Trophoblast cell (in vitro differentiated cells and primary cell): ENCODE results near the gene ADTRP.
A peak's percentile ranks its signal among the peaks of the same experiment; 100 is the strongest.

ENCODE experiments used
- DNase-seq, 2 donors: peaks; one replicate each; pipeline ENCODE4 v3.0.0-alpha.2; 2016
- H2AFZ ChIP-seq: 2 replicates; pipeline ENCODE4 v1.6.1; 2013; ENCODE audit warnings: low read length, moderate library complexity, mild to moderate bottlenecking; ENCODE audit not compliant: insufficient read depth, poor library complexity
- H2AK5ac ChIP-seq: 2 replicates; pipeline ENCODE4 v1.6.1; 2013; ENCODE audit warnings: mild to moderate bottlenecking, low read length
- H2BK120ac ChIP-seq: 2 replicates; pipeline ENCODE4 v1.6.1; 2013; ENCODE audit warnings: low read length, mild to moderate bottlenecking, moderate library complexity; ENCODE audit not compliant: insufficient read depth, poor library complexity
- H2BK12ac ChIP-seq: 2 replicates; pipeline ENCODE4 v1.6.1; 2013; ENCODE audit warnings: mild to moderate bottlenecking, low read length, moderate library complexity
- H2BK5ac ChIP-seq: 2 replicates; pipeline ENCODE4 v1.6.1; 2013; ENCODE audit warnings: low read length, low read depth, moderate library complexity, mild to moderate bottlenecking; ENCODE audit not compliant: poor library complexity
- H3K14ac ChIP-seq: 2 replicates; pipeline ENCODE4 v1.6.1; 2013; ENCODE audit warnings: mild to moderate bottlenecking, low read length
- H3K18ac ChIP-seq: 2 replicates; pipeline ENCODE4 v1.6.1; 2013; ENCODE audit warnings: mild to moderate bottlenecking, low read length
- H3K23ac ChIP-seq: 2 replicates; pipeline ENCODE4 v1.6.1; 2013; ENCODE audit warnings: low read length
- H3K27ac ChIP-seq: 2 replicates; pipeline ENCODE4 v1.5.1; 2013; ENCODE audit warnings: low read depth, mild to moderate bottlenecking, inconsistent platforms, low read length, moderate library complexity
- H3K27me3 ChIP-seq: 2 replicates; pipeline ENCODE4 v1.6.1; 2013; ENCODE audit warnings: inconsistent platforms, mild to moderate bottlenecking, low read length, moderate library complexity; ENCODE audit not compliant: insufficient read depth
- H3K36me3 ChIP-seq, 2 experiments: 1 replicate in 1 of 2; 2 replicates in 1 of 2; pipeline ENCODE4 v1.6.1; 2013; ENCODE audit warnings: low read length in 2 of 2, mild to moderate bottlenecking in 2 of 2, moderate library complexity in 1 of 2; ENCODE audit not compliant: insufficient read depth in 2 of 2, control insufficient read depth in 1 of 2
- H3K4ac ChIP-seq: 2 replicates; pipeline ENCODE4 v1.6.1; 2013; ENCODE audit warnings: low read depth, mild to moderate bottlenecking, low read length, moderate library complexity
- H3K4me1 ChIP-seq, 2 experiments: 1 replicate in 1 of 2; 2 replicates in 1 of 2; pipeline ENCODE4 v1.6.1; 2013; ENCODE audit warnings: low read length in 2 of 2, mild to moderate bottlenecking in 2 of 2, moderate library complexity in 1 of 2; ENCODE audit not compliant: insufficient read depth in 2 of 2, control insufficient read depth in 1 of 2
- H3K4me2 ChIP-seq: 2 replicates; pipeline ENCODE4 v1.6.1; 2013; ENCODE audit warnings: inconsistent platforms, mild to moderate bottlenecking, low read length, moderate library complexity
- H3K4me3 ChIP-seq: 2 replicates; pipeline ENCODE4 v1.5.1; 2013; ENCODE audit warnings: mild to moderate bottlenecking, low read depth, low read length, inconsistent platforms
- H3K79me1 ChIP-seq: one replicate; pipeline ENCODE4 v1.6.1; 2013; ENCODE audit warnings: low read length
- H3K79me2 ChIP-seq: 2 replicates; pipeline ENCODE4 v1.6.1; 2013; ENCODE audit warnings: low read length, mild to moderate bottlenecking; ENCODE audit not compliant: control insufficient read depth, insufficient read depth, poor library complexity
- H3K9ac ChIP-seq: 2 replicates; pipeline ENCODE4 v1.6.1; 2013; ENCODE audit warnings: mild to moderate bottlenecking, low read length
- H3K9me3 ChIP-seq: 2 replicates; pipeline ENCODE4 v1.6.1; 2013; ENCODE audit warnings: low read depth, mild to moderate bottlenecking, control low read depth, inconsistent platforms, low read length; ENCODE audit not compliant: insufficient read depth
- H4K12ac ChIP-seq: 2 replicates; pipeline ENCODE4 v1.6.1; 2013; ENCODE audit warnings: low read depth, mild to moderate bottlenecking, low read length, moderate library complexity
- H4K8ac ChIP-seq: 2 replicates; pipeline ENCODE4 v1.6.1; 2013; ENCODE audit warnings: low read depth, mild to moderate bottlenecking, low read length, moderate library complexity
- H4K91ac ChIP-seq: one replicate; pipeline ENCODE4 v1.6.1; 2013; ENCODE audit warnings: low read depth, mild to moderate bottlenecking, low read length, moderate library complexity
- WGBS: extraction: QIAGEN DNeasy Blood & Tissue Kit; methylation state at CpG from one replicate; pipeline ENCODE4 v1.1.7; 2013; ENCODE audit warnings: missing lambda C conversion rate; ENCODE audit not compliant: insufficient read length, insufficient coverage; ENCODE audit errors: extremely low coverage; 5-methylcytosine and 5-hydroxymethylcytosine counted together

Gene ADTRP

DNA sequence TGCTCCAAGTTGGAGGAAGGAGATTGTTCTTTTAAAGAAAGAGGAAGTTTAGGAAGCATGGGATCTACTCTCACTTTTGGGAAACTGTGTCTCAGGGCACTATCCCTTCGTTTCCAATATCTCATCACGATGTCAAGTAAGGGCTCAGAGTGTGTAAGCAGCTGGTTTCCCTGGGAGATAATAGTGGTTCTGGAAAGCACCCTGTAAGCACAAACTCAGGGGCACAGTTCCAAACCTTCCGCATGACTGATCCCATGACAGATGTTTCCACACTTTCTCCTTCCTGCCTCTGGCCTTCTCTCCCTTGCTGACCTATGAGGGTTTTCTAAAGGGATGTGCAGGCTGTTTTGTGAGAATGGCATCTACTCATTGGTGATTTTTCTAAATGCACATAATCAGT is 33.9 kb downstream of the ADTRP start:
- WGBS = no CpG with 5 or more reads among the region's 3 CpGs
- H3K18ac ChIP-seq = no peak overlapping the region
- no peak overlapping the region for H3K4ac ChIP-seq
- H3K9ac ChIP-seq = no peak overlapping the region
- peaks cover 2% of the 10 kb centered on the region for H3K9me3 ChIP-seq
- H4K12ac ChIP-seq = no peak overlapping the region
- no peaks in the 10 kb centered on the region for H3K79me2 ChIP-seq
- no peaks in the 10 kb centered on the region for H3K79me1 ChIP-seq
- H3K14ac ChIP-seq = no peak overlapping the region
- no peaks in the 10 kb centered on the region for H3K36me3 ChIP-seq
- H2AK5ac ChIP-seq = no peak overlapping the region
- H4K91ac ChIP-seq = no peak overlapping the region
- H3K4me1 ChIP-seq = no peaks in the 10 kb centered on the region
- H3K4me2 ChIP-seq = no peak overlapping the region
- H4K8ac ChIP-seq = no peak overlapping the region
- DNase-seq = peak; percentile 11 to 41
- no peak overlapping the region for H2AFZ ChIP-seq
- no peak overlapping the region for H2BK120ac ChIP-seq
- no peak overlapping the region for H3K27ac ChIP-seq
- no peaks in the 10 kb centered on the region for H3K27me3 ChIP-seq
- H2BK5ac ChIP-seq = no peak overlapping the region
- no peak overlapping the region for H3K23ac ChIP-seq
- H3K4me3 ChIP-seq = no peak overlapping the region
- no peak overlapping the region for H2BK12ac ChIP-seq

DNA sequence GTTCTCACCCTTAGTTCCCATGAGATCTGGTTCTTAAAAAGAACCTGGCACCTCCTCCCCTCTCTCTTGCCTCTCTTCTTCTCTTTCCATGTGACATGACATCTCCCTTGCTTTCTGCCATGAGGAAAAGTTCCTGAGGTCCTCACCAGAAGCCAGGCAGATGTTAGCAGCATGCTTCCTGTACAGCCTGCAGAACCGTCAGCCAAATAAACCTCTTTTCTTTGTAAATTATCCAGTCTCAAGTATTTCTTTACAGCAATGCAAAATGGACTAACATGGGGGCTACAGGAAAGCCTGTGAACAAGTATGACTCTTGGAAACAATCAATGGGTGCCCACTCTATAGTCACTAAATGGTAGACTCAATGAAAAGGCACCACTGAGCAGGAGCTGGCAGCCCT is 34.5 kb downstream of the ADTRP start:
- Histone ChIP-seq H3K4me3 (no peak overlapping the region), H2AK5ac (no peak overlapping the region), H3K4me1 (no peaks in the 10 kb centered on the region), H3K14ac (no peak overlapping the region), H3K9ac (no peak overlapping the region), H2BK12ac (no peak overlapping the region), H2BK5ac (no peak overlapping the region), H4K91ac (no peak overlapping the region), H3K4ac (no peak overlapping the region), H3K79me2 (no peaks in the 10 kb centered on the region), H3K27ac (no peak overlapping the region), H2AFZ (no peak overlapping the region), H3K18ac (no peak overlapping the region), H3K27me3 (no peaks in the 10 kb centered on the region), H3K79me1 (no peaks in the 10 kb centered on the region), H3K9me3 (peaks cover 2% of the 10 kb centered on the region), H3K4me2 (no peak overlapping the region), H3K36me3 (no peaks in the 10 kb centered on the region), H4K8ac (no peak overlapping the region), H4K12ac (no peak overlapping the region), H2BK120ac (no peak overlapping the region), H3K23ac (no peak overlapping the region)
- no peak for DNase-seq
- WGBS = no CpG with 5 or more reads among the region's 1 CpG

DNA sequence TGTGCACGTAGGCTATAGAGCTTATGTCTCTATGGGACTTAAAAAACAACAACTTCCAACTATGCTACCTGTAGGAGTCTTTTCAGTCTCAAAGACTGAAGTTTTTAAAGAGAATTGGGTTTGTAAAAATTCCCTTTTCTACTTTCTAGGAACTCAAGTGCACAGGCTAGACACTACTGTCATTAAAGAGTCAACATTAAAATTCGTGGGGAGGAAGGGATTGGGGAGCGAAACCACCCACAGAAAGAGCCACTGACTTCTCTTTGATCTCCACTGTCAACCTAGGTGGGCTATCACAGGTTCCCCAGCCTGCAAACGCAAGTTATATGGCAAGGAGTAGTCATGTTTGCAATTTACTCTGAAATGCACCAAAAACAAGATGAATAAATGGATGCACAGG is 37.7 kb downstream of the ADTRP start:
- Histone ChIP-seq H3K9me3 (peaks cover 2% of the 10 kb centered on the region), H2BK12ac (no peak overlapping the region), H2BK5ac (no peak overlapping the region), H3K14ac (no peak overlapping the region), H3K27me3 (no peaks in the 10 kb centered on the region), H3K23ac (no peak overlapping the region), H4K8ac (no peak overlapping the region), H2BK120ac (no peak overlapping the region), H3K27ac (no peak overlapping the region), H3K4ac (no peak overlapping the region), H3K4me1 (no peaks in the 10 kb centered on the region), H4K12ac (no peak overlapping the region), H3K36me3 (no peaks in the 10 kb centered on the region), H4K91ac (no peak overlapping the region), H3K79me1 (no peaks in the 10 kb centered on the region), H3K79me2 (no peaks in the 10 kb centered on the region), H2AK5ac (no peak overlapping the region), H3K4me3 (no peak overlapping the region), H3K4me2 (no peak overlapping the region), H3K18ac (no peak overlapping the region), H3K9ac (no peak overlapping the region), H2AFZ (no peak overlapping the region)
- DNase-seq = no peak
- WGBS = no CpG with 5 or more reads among the region's 4 CpGs

DNA sequence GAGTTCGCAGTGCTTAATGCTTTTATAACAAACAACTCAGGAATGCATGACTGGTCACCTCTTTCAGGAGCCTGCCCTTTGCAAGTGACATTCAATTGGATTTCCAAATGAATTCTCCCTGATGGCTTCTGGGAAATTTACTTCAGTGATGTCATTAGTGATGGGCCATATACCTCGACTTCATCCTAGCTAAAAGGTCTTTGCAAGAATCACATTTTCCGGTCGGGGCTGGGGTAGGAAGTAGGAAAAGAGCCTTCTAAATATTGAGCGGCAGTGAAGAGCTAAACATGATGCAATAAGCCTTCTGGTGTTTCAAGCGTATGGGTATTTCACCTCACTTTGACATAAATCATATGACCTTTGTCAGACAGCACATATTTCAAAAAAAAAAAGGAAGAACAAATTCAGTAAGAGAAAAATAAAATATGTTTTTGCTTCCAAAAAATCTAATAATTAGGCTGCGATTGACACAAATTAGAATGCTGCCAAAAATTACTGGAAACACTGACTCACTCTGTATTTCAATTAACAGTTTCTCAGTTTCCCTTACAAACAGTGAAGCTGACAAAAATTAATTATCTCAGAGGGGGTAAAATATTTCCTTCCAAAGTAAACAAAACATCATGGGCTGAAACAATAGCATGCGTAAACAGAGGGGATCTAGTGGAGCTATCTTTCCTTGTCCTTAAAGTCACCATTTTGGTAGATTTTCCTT is 39.8 kb downstream of the ADTRP start:
- no peaks in the 10 kb centered on the region for H3K79me1 ChIP-seq
- no peak overlapping the region for H2BK12ac ChIP-seq

More for the DNA sequence above, 39.8 kb downstream of the ADTRP start:
- H3K23ac ChIP-seq = no peak overlapping the region
- H3K27ac ChIP-seq = no peak overlapping the region
- no peak overlapping the region for H4K91ac ChIP-seq
- H3K4me1 ChIP-seq = no peaks in the 10 kb centered on the region
- H3K36me3 ChIP-seq = no peaks in the 10 kb centered on the region
- no peak overlapping the region for H3K9ac ChIP-seq
- no peak overlapping the region for H3K14ac ChIP-seq
- no peak overlapping the region for H2BK5ac ChIP-seq
- H2AFZ ChIP-seq = no peak overlapping the region
- no peak overlapping the region for H4K8ac ChIP-seq
- no peaks in the 10 kb centered on the region for H3K27me3 ChIP-seq
- WGBS = no CpG with 5 or more reads among the region's 8 CpGs
- no peak overlapping the region for H3K4ac ChIP-seq
- no peak overlapping the region for H2AK5ac ChIP-seq
- H3K4me3 ChIP-seq = no peak overlapping the region
- DNase-seq = peak in 1 of 2 donors; percentile 21
- no peaks in the 10 kb centered on the region for H3K79me2 ChIP-seq
- H2BK120ac ChIP-seq = no peak overlapping the region
- no peak overlapping the region for H4K12ac ChIP-seq
- H3K4me2 ChIP-seq = no peak overlapping the region
- peaks cover 2% of the 10 kb centered on the region for H3K9me3 ChIP-seq
- H3K18ac ChIP-seq = no peak overlapping the region
